Activated CD8-positive, alpha-beta memory T cell treated with anti-CD3 and anti-CD28 coated beads, Interleukin-2, amount 50 U/mL, for 4 hours (primary cell): ENCODE results near the gene NPPA.
"Not testable (repeated sequence)": the region's sequence is repeated elsewhere in the genome, so short reads cannot be mapped to it uniquely, and the experiment has no call there.

ENCODE experiments used
- DNase-seq: peaks from one replicate; pipeline ENCODE4 v3.0.0-alpha.2; 2020

NPPA gene

GRCh38 chr1:11805422-11806306, 41.9 kb downstream of the NPPA start, which contains the start of the genes CLCN6 and MTHFR:
TSS of gene CLCN6 (plus strand) at chr1:11806191. CDS start at chr1:11806263, 72 bp downstream.
TSS of gene MTHFR (minus strand) at chr1:11805964. CDS start at chr1:11803116, 2,848 bp downstream.
- peak; percentile 98 for DNase-seq

DNA sequence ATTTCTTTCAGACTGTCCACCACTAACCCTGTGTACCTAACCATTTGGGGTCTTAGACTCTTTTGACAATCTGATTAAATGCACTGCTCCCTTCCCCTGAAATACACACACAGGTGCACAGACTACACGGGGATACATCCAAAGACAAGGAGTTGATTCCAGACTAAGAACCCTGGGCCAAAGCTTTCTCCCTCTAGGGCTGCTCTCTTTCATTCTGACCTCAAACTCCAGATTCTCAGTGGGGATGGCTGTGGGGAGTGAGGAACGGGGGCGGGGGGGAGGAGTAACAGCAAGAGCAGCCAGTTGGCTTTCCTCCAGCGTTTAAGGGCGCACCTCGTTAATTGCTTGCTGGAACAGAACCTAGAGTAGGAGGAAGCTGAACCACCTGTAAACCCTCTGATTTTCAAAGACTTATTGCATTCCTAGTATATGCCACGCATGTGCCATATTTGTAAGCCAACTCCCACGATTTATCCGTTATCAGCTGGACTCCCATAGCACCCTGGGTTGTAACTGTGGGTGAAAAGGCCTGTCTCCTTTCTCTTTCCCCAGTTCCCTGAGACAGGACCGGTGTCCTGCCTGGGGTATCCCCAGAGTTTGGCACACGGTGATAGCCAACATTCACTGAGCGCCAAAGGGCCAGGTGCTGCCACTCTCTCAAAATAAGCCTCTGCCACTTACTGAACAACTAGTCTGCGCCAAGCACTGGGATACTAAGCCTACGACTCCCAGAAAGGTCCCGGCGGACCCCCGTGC, 42.7 kb downstream of the NPPA start:
- peak; percentile 33 for DNase-seq

DNA sequence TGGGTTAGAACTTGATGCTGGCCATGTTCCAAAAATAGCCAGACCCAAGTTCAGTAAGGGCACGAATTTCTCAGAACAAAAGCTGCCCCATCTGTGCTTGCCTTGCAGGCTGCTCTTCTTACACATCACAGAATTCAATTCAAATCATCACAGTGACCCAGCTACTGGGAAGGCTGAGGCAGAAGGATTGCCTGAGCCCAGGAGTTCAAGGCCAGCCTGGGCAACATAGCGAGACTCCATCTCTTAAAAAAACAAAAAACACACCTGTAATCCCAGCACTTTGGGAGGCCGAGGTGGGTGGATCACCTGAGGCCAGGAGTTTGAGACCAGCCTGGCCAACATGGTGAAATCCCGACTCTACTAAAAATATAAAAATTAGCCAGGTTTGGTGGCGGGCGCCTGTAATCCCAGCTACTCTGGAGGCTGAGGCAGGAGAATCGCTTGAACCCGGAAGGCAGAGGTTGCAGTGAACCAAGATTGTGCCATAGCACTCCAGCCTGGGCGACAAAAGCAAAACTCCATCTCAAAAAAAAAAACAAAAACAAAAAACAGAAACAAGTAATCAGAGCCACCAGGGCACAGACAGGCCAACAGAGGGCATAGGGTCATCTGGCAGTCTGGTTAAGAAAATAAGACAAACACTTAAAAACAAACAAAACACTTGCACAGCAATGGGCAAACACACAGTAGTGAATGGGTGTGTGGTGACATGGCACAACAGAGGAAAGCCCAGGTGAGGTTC, 43.5 kb downstream of the NPPA start:
- DNase-seq, result not testable (repeated sequence)

- peak; percentile 71 for DNase-seq
These were observed 44.4 kb downstream of the NPPA start for GRCh38 chr1:11802973-11803885.

DNA sequence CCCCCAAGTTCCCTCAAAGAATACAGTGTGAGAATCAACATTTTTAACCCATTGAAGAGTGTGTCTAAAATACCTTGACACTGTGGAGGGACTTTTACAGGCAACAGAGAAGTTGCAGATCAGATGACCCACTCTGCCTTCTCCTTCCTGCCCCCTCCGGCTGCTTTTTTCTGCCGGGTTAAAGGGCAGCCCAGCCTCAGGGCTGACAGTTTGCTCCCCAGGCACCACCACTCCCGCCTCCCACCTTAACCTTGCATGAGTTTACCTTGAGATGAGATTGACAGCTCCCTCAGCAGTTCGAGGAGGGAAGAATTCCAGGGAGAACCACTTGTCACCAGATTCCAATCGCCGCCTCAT, 45.0 kb downstream of the NPPA start:
- DNase-seq, result no peak

- no peak for DNase-seq
These were observed 46.7 kb downstream of the NPPA start for GRCh38 chr1:11800756-11801433.

DNA sequence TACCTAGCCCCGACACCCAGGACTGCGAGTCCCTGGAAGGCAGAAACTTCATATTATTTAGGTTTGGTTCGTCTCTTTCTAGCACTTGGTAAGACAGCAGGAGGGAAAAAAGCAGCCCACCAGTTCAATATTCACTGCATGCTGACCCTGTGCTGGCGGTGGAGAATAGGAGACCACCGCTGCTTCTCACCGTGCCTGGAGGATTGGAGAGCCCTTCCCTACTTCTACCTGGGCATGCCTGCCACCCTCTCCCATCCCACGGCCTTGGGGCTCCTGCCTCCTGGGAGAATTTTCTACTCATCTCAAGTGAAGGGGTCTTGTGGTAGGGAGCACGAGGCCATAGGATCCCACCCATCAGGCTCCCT, 47.2 kb downstream of the NPPA start:
- no peak for DNase-seq

DNA sequence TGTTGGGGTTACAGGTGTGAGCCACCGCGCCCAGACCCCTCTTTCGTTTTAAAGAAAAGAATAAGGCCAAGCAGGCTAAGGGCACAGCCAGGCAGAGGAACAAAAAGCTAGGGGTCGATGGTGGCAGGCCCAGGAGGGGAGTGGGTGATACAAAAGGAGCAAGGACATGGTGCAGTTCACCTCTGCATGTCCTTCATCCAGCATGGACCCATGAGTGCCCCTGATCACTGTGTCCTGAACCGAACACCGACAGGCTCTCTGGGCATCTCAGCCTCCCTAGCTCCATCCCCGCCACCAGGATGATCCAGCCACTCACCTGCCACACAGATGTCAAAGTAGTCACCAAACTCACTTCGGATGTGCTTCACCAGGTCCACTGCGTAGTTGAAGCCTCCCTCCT, 47.7 kb downstream of the NPPA start:
- no peak for DNase-seq

DNA sequence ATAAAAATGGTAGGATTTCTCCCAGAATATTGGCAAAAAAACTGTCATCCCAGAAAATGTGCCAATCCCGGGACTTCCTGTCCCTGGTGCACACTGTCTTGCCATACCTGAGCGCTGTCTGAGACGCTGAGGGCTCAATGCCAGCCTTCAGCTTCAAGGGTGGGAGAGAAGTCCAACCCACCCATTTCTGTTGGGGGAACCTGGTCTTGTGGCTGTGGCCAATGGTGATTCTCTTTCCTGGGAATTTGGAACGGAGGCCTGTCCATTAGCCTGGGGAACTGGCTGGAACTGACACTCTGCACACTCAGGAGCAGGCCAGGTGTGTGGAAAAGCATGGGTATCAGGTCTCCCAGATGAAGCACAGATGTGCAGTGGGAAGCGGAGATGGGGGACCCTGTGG, 48.5 kb downstream of the NPPA start:
- DNase-seq, result no peak

GRCh38 chr1:11797525-11798216, 49.9 kb downstream of the NPPA start:
- DNase-seq, result no peak

- no peak for DNase-seq
These were observed 51.4 kb downstream of the NPPA start for GRCh38 chr1:11796036-11796828.
